K562 (cell line): ENCODE measurements around the gene MTRFR. TPM values are rescaled to one million over a fixed set of nuclear protein-coding genes. Genes with fewer than 3 reads are reported as not detected.

Experiments used
- CBX2 ChIP-seq: fragments of 200-600 bp; sonication (generic); IDR thresholded peaks from one replicate; pipeline ENCODE4 v1.6.1; 2012; ENCODE audit warnings: mild to moderate bottlenecking, low read length, inconsistent platforms; ENCODE audit not compliant: insufficient read depth, poor library complexity, severe bottlenecking
- COPS2 ChIP-seq: fragments of 450-650 bp; conservative IDR thresholded peaks from 2 replicates; pipeline ENCODE4 v1.6.1; 2016; ENCODE audit warnings: mild to moderate bottlenecking, moderate library complexity
- CXXC5 ChIP-seq: fragments of 250-450 bp; sonication (Bioruptor Pico); IDR thresholded peaks from 2 replicates; pipeline ENCODE4 v1.8.0; 2022; ENCODE audit warnings: inconsistent platforms, mild to moderate bottlenecking, moderate library complexity
- EP300 ChIP-seq: IDR thresholded peaks from 2 replicates; pipeline ENCODE4 v1.6.1; 2012; ENCODE audit warnings: low read length, improper control_type of control experiment
- HDAC1 ChIP-seq, 2 experiments: fragments of 450-650 bp; IDR thresholded peaks; 2 replicates each; pipeline ENCODE4 v1.6.1; 2016 to 2017; ENCODE audit warnings: inconsistent platforms in 1 of 2, mild to moderate bottlenecking in 1 of 2, moderate library complexity in 1 of 2
- HMGXB4 ChIP-seq: sonication (generic); formaldehyde crosslinking; IDR thresholded peaks from 2 replicates; pipeline ENCODE4 v1.8.1; 2023; ENCODE audit warnings: mild to moderate bottlenecking, missing genetic modification reagents
- HSF4 ChIP-seq: fragments of 250-450 bp; sonication (Bioruptor Pico); IDR thresholded peaks from 2 replicates; pipeline ENCODE4 v2.1.2; 2022; ENCODE audit warnings: mild to moderate bottlenecking, moderate library complexity, borderline replicate concordance
- KDM1A ChIP-seq, 2 experiments: fragments of 450-650 bp; IDR thresholded peaks; 2 replicates each; pipeline ENCODE4 v1.6.1; 2016; ENCODE audit warnings: mild to moderate bottlenecking in 2 of 2
- MAFF ChIP-seq: IDR thresholded peaks from 2 replicates; pipeline ENCODE4 v1.6.1; 2012; ENCODE audit warnings: low read length, improper control_type of control experiment
- POLR2AphosphoS5 ChIP-seq: IDR thresholded peaks from 2 replicates; pipeline ENCODE4 v1.6.1; 2011; ENCODE audit warnings: mild to moderate bottlenecking, low read depth, low read length, moderate library complexity; ENCODE audit not compliant: control insufficient read depth, insufficient read depth
- POLR3G ChIP-seq: IDR thresholded peaks from 2 replicates; pipeline ENCODE4 v1.6.1; 2011; ENCODE audit not compliant: insufficient read length, insufficient replicate concordance; ENCODE audit errors: extremely low read depth
- RFX1 ChIP-seq: fragments of 450-650 bp; IDR thresholded peaks from 2 replicates; pipeline ENCODE4 v1.6.1; 2016; ENCODE audit warnings: mild to moderate bottlenecking, moderate library complexity
- SIRT6 ChIP-seq: IDR thresholded peaks from one replicate; pipeline ENCODE4 v1.6.1; 2012; ENCODE audit warnings: low read depth, mild to moderate bottlenecking, control low read depth, inconsistent platforms, low read length, moderate library complexity
- TAF7 ChIP-seq: fragments of 450-650 bp; IDR thresholded peaks from 2 replicates; pipeline ENCODE4 v1.6.1; 2016; ENCODE audit warnings: missing genetic modification characterization, missing compliant biosample characterization
- USF2 ChIP-seq: sonication (generic); formaldehyde crosslinking; IDR thresholded peaks from 2 replicates; pipeline ENCODE4 v1.5.0; 2020; ENCODE audit warnings: missing genetic modification reagents
- ZNF280B ChIP-seq: fragments of 250-450 bp; sonication (Bioruptor Pico); IDR thresholded peaks from 2 replicates; pipeline ENCODE4 v1.5.1; 2021; ENCODE audit warnings: mild to moderate bottlenecking
- ZNF518B ChIP-seq: fragments of 250-450 bp; sonication (Bioruptor Pico); IDR thresholded peaks from 2 replicates; pipeline ENCODE4 v1.5.0; 2021; ENCODE audit warnings: mild to moderate bottlenecking, moderate library complexity
- ZNF57 ChIP-seq: fragments of 450-650 bp; formaldehyde crosslinking; IDR thresholded peaks from 2 replicates; pipeline ENCODE4 v1.4.0; 2020; ENCODE audit warnings: mild to moderate bottlenecking, moderate library complexity
- polyA plus RNA-seq, 8 experiments: library from polyadenylated mRNA; depleted of rRNA in 4 of 8; stranded (reverse) in 5 of 8; unstranded in 3 of 8; fragments of >200 nt; fragmentation: Nextera tagmentation in 2 of 8; fragmentation: Illumina TruSeq in 1 of 8; extraction: Ambion mirVana in 2 of 8; extraction: Trizol in 1 of 8; gene quantifications; 2 replicates each; pipeline versions ENCODE4 v1.2.1 to v1.2.3, GENCODE V29; 2011 to 2014; ENCODE audit warnings: inconsistent platforms in 1 of 8, missing spikeins in 1 of 8
- total RNA-seq, 7 experiments: library from RNA; depleted of rRNA in 6 of 7; stranded (reverse); fragments of >200 nt in 6 of 7; fragmentation: Illumina TruSeq in 2 of 7; extraction: Trizol in 2 of 7; gene quantifications; 2 replicates each; pipeline versions ENCODE4 v1.2.1 to v1.2.3, GENCODE V29; 2011 to 2021; ENCODE audit warnings: low replicate concordance in 1 of 7

The MTRFR gene
- total and polyA plus RNA-seq, 9 of the 15 experiments (the other 6 are each of a cell fraction or from before 2014, with no cell fraction given): 16.7 to 55.6 (median 34.7) TPM

GRCh38 chr12:123233505-123234308, 471 bp downstream of the MTRFR start (continued):
- TF ChIP-seq ZNF518B (CRISPR knock-in tag) (no peak), HDAC1 (IDR thresholded peaks at IDR 0.05) (peak in 1 of 2 experiments; percentile 62; a peak in 1 of 4 replicates), USF2 (CRISPR knock-in tag) (no peak), RFX1 (no peak), ZNF280B (CRISPR knock-in tag) (no peak), KDM1A (IDR thresholded peaks at IDR 0.05) (peak; percentile 16 to 19; a peak in 1 of 4 replicates), TAF7 (tag) (peak; percentile 63; the same call in 1 of the 2 replicates), HSF4 (no peak), POLR2AphosphoS5 (no peak; the same call in 1 of the 2 replicates), COPS2 (no peak), EP300 (0 out of 2 replicates have a peak, but pooled peaks have one; percentile 24), ZNF57 (CRISPR knock-in tag) (no peak), CXXC5 (CRISPR knock-in tag) (no peak), SIRT6 (no peak), MAFF (no peak), CBX2 (no peak), HMGXB4 (no peak; the same call in 1 of the 2 replicates), POLR3G (no peak)
